Measurements from ENCODE around the gene CUEDC1. TPM values are rescaled to one million over a fixed set of nuclear protein-coding genes. Genes with fewer than 3 reads are reported as not detected.

The CUEDC1 gene
- total and polyA plus RNA-seq, 2 of the 4 experiments (the other 2 are of a cell fraction), result 4.1 to 21.2 TPM

DNA sequence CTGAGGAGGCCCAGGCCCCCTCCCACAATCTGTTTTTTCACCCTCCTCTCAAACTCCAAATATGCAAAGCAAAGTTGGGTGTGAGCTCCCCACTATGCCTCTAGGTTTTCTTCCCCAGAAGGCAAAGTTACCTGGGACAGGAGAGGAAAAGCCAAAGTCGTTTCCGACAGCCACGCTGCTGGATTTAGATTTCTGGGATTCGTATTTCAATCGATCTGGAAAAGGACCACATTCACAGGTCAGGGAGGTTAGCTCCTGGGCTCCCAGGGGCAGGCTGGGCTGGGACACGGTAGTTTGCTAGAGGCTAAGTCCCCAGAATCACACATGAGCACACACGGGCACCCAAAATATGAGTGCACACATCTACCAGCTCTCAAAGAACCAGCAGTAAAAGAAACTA, 84.1 kb downstream of the CUEDC1 start:
- H3K4me3 ChIP-seq (ENCODE audit: insufficient read depth, low read depth, low read length), result no peak overlapping the region
- in situ Hi-C loops (cut with MboI; ENCODE audit: low sequenced_read_pairs), result loop anchor here (25.0 kb wide), 1 partner anchor 466 kb away; the partner anchor contains the start of gene TSPOAP1

More for the DNA sequence above, 84.1 kb downstream of the CUEDC1 start:
- H3K56ac ChIP-seq (ENCODE audit: extremely low read depth, insufficient read depth, low read length), result no peak overlapping the region
- DNase-seq (no peak), ATAC-seq (ENCODE audit: low read depth) (no peak)
- H2AFZ ChIP-seq (replicated peaks; ENCODE audit: low read length, poor library complexity), result no peak overlapping the region
- H4K20me1 ChIP-seq (ENCODE audit: insufficient read depth, low read length), result no peaks in the 10 kb centered on the region
- TF ChIP-seq BHLHE40 (IDR thresholded peaks at IDR 0.05; ENCODE audit: low read depth, low read length) (no peak), RFX5 (IDR thresholded peaks at IDR 0.05; ENCODE audit: low read depth, low read length) (no peak), RCOR1 (IDR thresholded peaks at IDR 0.05; ENCODE audit: insufficient replicate concordance, low read length) (no peak), CTCF (conservative IDR thresholded peaks at IDR 0.05; ENCODE audit: low read depth, low read length) (no peak), MAZ (IDR thresholded peaks at IDR 0.05; ENCODE audit: borderline replicate concordance, low read depth, low read length) (no peak), SMC3 (IDR thresholded peaks at IDR 0.05; ENCODE audit: low read depth, low read length) (no peak), MAFK (IDR thresholded peaks at IDR 0.05; ENCODE audit: low read depth, low read length) (no peak), POLR2A (IDR thresholded peaks at IDR 0.05; ENCODE audit: low read depth, low read length) (no peak), USF2 (IDR thresholded peaks at IDR 0.05; ENCODE audit: low read depth, low read length) (no peak), NFE2L2 (IDR thresholded peaks at IDR 0.05; ENCODE audit: low read depth, low read length) (no peak), CHD1 (IDR thresholded peaks at IDR 0.05; ENCODE audit: low read depth, low read length) (no peak), MXI1 (IDR thresholded peaks at IDR 0.05; ENCODE audit: borderline replicate concordance, low read depth, low read length) (no peak), RAD21 (IDR thresholded peaks at IDR 0.05; ENCODE audit: low read length) (no peak), CEBPB (IDR thresholded peaks at IDR 0.05; ENCODE audit: low read depth, low read length) (no peak), FOS (IDR thresholded peaks at IDR 0.05; ENCODE audit: low read depth, low read length) (no peak)
- TF ChIP-seq, protein P1, sequence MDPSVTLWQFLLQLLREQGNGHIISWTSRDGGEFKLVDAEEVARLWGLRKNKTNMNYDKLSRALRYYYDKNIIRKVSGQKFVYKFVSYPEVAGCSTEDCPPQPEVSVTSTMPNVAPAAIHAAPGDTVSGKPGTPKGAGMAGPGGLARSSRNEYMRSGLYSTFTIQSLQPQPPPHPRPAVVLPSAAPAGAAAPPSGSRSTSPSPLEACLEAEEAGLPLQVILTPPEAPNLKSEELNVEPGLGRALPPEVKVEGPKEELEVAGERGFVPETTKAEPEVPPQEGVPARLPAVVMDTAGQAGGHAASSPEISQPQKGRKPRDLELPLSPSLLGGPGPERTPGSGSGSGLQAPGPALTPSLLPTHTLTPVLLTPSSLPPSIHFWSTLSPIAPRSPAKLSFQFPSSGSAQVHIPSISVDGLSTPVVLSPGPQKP (IDR thresholded peaks at IDR 0.05; ENCODE audit: borderline replicate concordance, low read depth, low read length), result no peak
- BruUV-seq (replicated peaks), result no TSS peak
- peaks cover 27% of the 10 kb centered on the region; the same call in 1 of the 2 replicates for H3K36me3 ChIP-seq (ENCODE audit: control insufficient read depth, insufficient read depth, low read length)
- no peaks in the 10 kb centered on the region for H3K9me3 ChIP-seq (ENCODE audit: control insufficient read depth, insufficient read depth, low read length)
- H4K5ac ChIP-seq (ENCODE audit: low read depth, low read length), result no peak overlapping the region
- peaks cover 15 to 63% of the 10 kb centered on the region in 2 experiments for H3K79me1 ChIP-seq (ENCODE audit: low read depth in 1 of 2, low read length in 2 of 2)
- H2BK120ac ChIP-seq (ENCODE audit: low read depth, low read length), result peak overlapping the region; percentile 26; the same call in 1 of the 2 replicates
- H3K18ac ChIP-seq (ENCODE audit: low read depth, low read length), result no peak overlapping the region
- ChIA-PET CTCF (interaction anchor here (3.8 kb wide), 1 partner anchor 128 kb away, joined by 24 read pairs; no protein-coding TSS in a partner anchor), POLR2A (ENCODE audit: unreplicated experiment) (interaction anchor here (0.5 to 0.6 kb wide), 2 partner anchors 34 to 1966 kb away, joined by 3 to 4 read pairs; no protein-coding TSS in a partner anchor)
- dilution Hi-C loops (cut with HindIII; ENCODE audit: low sequenced_read_pairs, unreplicated experiment) (loop anchor here (25.0 kb wide), 1 partner anchor 116 kb away; the partner anchor contains the start of gene VEZF1), intact Hi-C loops (cut with micrococcal nuclease) (no loop called here)
- H2BK5ac ChIP-seq (ENCODE audit: low read depth, low read length, poor library complexity, severe bottlenecking), result no peak overlapping the region
- H3K4me2 ChIP-seq (ENCODE audit: low read depth, low read length), result no peak overlapping the region
- no CpG with 5 or more reads among the region's 7 CpGs for WGBS, 2 experiments (ENCODE audit: extremely low coverage in 2 of 2, insufficient read length in 1 of 2)
- no peak overlapping the region for H3K9ac ChIP-seq (ENCODE audit: low read depth, low read length)
- H3K27ac ChIP-seq (ENCODE audit: insufficient read depth, low read length), result no peak overlapping the region
- H3K27me3 ChIP-seq (ENCODE audit: control insufficient read depth, insufficient read depth, low read length), result no peaks in the 10 kb centered on the region
- no peak overlapping the region for H3K23ac ChIP-seq (ENCODE audit: low read depth, low read length)
- peak overlapping the region; percentile 89; the same call in 1 of the 2 replicates for H2BK20ac ChIP-seq (ENCODE audit: low read depth, low read length)
- H3K4me1 ChIP-seq (ENCODE audit: control insufficient read depth, insufficient read depth, low read length), result peaks cover 52% of the 10 kb centered on the region
- H3K9me1 ChIP-seq (ENCODE audit: insufficient read depth, low read length), result peaks cover 38% of the 10 kb centered on the region
- no peak overlapping the region for H3K14ac ChIP-seq (replicated peaks; ENCODE audit: low read depth, low read length)
- no peak overlapping the region for H4K8ac ChIP-seq (ENCODE audit: low read depth in 2 of 2, low read length in 2 of 2)
- peak overlapping the region; percentile 57 for H2AK5ac ChIP-seq (ENCODE audit: low read depth, low read length)
- peak overlapping the region; percentile 18; the same call in 1 of the 2 replicates for H4K91ac ChIP-seq (ENCODE audit: insufficient read depth, low read depth, low read length)
- H2AK9ac ChIP-seq (replicated peaks; ENCODE audit: low read depth, low read length, poor library complexity), result peak overlapping the region; percentile 66
- peak overlapping the region; percentile 19; the same call in 1 of the 3 replicates for H2BK15ac ChIP-seq (ENCODE audit: low read depth, low read length)
- peak overlapping the region; percentile 34 for H3K4ac ChIP-seq (ENCODE audit: low read depth, low read length)

All from IMR-90 (cell line).